SIG-M5 treated with dmso at 0.1 percent for 504 hours (cell line): ENCODE results near the gene OR52B6.
"Not testable (repeated sequence)": the region's sequence is repeated elsewhere in the genome, so short reads cannot be mapped to it uniquely, and the experiment has no call there.

Source experiments
- DNase-seq: peaks from one replicate; lab custom pipeline; 2025; ENCODE audit not compliant: unreplicated experiment; lab: John Stamatoyannopoulos, UW

OR52B6 gene

GRCh38 chr11:5580577-5580976 is at the start of gene OR52B6:
OR52B6 (plus strand) TSS chr11:5580877; CDS start chr11:5580877, 0 bp downstream.
- no peak for DNase-seq

GRCh38 chr11:5531053-5531831 is 49.4 kb upstream of the OR52B6 start:
- no peak for DNase-seq

GRCh38 chr11:5534046-5534445 is 46.6 kb upstream of the OR52B6 start:
- no peak for DNase-seq

GRCh38 chr11:5536482-5536881 is 44.2 kb upstream of the OR52B6 start:
- no peak for DNase-seq

GRCh38 chr11:5541427-5541826 is 39.2 kb upstream of the OR52B6 start:
- no peak for DNase-seq

- no peak for DNase-seq
These were observed 34.2 kb upstream of the OR52B6 start for GRCh38 chr11:5546457-5546856.

- DNase-seq: no peak
These were observed 32.7 kb upstream of the OR52B6 start for GRCh38 chr11:5547982-5548381.

GRCh38 chr11:5548440-5548839 is 32.2 kb upstream of the OR52B6 start, which contains the start of gene OR52H1:
OR52H1 (minus strand) TSS chr11:5548540; CDS start chr11:5545505, 3,035 bp downstream.
- DNase-seq: no peak

- no peak for DNase-seq
These were observed 30.1 kb upstream of the OR52B6 start for GRCh38 chr11:5550440-5551095.

- no peak for DNase-seq
These were observed 27.3 kb upstream of the OR52B6 start for GRCh38 chr11:5553343-5553742.

GRCh38 chr11:5556596-5557188 is 24.0 kb upstream of the OR52B6 start:
- DNase-seq: no peak

GRCh38 chr11:5557751-5558150 is 22.9 kb upstream of the OR52B6 start:
- no peak for DNase-seq

- peak; percentile 10 for DNase-seq
These were observed 16.2 kb upstream of the OR52B6 start for GRCh38 chr11:5564259-5565019.

- no peak for DNase-seq
These were observed 6.0 kb upstream of the OR52B6 start for GRCh38 chr11:5574654-5575053.

- DNase-seq: no peak
These were observed 5.5 kb upstream of the OR52B6 start for GRCh38 chr11:5575152-5575551.

GRCh38 chr11:5577101-5577500 is 3.6 kb upstream of the OR52B6 start:
- DNase-seq: no peak

GRCh38 chr11:5581014-5581413 is 337 bp downstream of the OR52B6 start:
- no peak for DNase-seq

- DNase-seq: not testable (repeated sequence)
These were observed 3.8 kb downstream of the OR52B6 start for GRCh38 chr11:5584458-5584857.

GRCh38 chr11:5589906-5590305 is 9.2 kb downstream of the OR52B6 start:
- not testable (repeated sequence) for DNase-seq

- DNase-seq: no peak
These were observed 10.9 kb downstream of the OR52B6 start for GRCh38 chr11:5591613-5592012.

GRCh38 chr11:5592615-5593014 is 11.9 kb downstream of the OR52B6 start:
- DNase-seq: no peak
